ENCODE results near the gene FKBP10.

FKBP10 gene

DNA sequence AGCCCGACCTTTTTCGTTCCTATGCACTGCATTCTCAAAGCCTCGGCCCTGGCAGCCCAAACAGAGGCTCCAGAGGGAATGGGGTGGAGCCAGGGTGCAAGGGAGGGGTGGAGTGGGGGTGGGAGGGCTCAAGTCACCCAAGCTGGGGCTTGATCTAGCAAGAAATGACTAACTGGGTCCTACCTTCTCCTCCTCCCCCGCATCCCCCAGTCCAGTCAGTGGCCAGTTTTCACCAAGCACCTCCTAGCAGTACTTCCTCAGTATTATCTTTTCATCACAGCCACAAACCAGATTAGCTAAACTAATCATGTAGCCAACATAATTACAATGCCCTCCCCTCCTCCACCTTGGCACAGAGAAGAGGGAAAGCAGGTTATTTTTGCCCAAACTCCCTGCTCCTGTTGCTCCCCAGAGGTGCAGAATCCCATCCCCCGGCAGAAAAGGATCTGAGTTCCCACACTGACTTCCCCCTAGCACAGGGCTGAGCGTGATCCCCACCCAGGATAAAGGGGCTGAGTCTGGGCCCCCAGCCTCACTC, 28.5 kb upstream of the FKBP10 start:
- no peak for DNase-seq

DNA sequence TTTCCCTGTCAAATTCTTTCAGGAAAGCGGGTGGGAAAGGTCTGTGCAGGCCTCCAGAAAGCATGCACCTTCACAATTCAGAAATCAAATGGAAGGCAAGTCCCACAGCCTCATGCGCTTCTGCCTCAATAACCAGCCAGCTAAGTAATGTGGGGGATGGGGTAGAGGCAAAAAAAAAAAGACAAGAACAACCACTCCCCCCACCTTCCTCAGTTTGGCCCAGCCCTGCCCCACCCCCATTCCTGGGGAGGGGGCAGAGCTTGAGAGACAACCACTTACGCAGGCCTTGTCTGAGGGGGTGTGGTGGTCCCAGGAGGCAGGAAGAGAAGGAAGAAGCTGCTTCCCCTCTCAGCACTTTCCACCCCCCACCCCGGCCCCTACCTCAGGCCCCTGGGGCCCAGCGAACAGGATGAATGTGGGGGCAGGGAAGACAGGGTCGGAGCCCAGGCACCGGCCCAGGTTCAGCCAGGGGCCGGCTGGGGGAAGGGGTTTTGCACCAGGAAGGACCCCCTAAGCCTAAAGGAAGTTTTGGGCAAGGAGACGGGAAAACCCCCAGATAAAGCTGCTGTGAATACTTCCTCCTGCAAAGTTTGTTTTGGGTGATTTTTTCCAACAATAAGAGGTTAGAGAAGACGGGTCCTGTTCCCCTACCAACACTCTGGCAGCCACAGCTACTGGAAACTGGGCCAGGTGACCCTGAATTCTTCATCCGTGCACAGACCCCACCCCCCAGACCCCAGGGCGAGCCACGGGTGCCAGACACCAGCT, 27.5 kb upstream of the FKBP10 start:
- no peak for DNase-seq

DNA sequence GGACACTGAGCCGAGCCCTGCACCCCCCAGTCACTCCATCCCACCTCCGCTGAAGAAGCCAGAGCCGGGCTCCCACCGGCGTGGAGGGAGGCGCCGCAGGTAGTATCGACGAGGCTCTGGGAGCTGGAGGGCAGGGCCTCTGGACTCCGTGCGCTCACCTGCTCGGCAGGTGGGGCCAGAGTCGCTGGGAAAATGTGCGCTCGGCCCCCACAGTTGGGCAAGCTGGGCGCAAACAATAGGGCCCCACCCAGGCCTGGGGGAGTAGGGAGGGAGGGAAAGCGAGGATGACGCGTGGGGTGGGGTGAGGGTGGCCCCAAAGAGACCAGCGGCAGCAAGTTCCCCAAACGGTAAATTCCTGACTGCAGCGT, 27.0 kb upstream of the FKBP10 start:
- DNase-seq = no peak

DNA sequence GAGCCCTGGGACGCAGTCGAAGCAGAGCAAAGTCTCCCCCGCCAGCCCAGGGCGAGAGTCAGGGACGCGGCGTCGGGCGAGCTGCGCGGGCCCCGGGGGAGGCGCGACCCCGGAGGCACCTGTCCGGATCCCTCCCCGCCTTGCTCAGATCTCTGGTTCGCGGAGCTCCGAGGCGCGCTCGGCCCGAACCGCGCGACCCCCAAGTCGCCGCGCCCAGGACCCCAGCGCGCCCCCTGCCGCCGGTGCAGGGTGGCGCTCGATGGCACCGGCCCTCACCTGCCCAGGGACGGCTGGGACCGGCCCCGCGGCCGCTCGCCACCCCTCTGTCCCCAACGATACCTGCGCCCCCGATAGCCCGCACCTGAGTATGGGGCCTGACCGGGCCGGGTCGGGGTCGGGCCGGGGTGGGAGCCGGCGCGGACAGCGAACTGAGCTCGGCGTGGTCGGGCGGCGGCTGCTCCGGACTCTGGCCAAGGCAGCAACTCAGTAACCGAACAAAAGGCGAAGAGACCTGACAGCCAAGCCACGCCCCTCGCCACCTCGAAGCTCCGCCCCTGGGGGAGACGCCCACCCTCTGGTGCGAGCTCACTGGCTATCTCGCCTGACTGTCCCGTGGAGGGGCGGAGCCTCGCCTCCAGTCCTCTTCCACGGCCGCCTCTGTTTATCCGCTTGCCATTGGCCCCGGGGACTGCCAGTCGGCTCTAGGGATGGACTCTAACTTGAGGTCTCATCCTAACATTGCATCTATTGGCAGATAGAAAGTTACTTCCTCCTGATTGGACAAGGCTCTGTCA, 26.4 kb upstream of the FKBP10 start, which contains the start of gene JUP:
TSS of gene JUP (minus strand) at position 485 of the 794 bp plus-strand sequence. CDS start 14,857 bp downstream, outside the sequence.
- DNase-seq = peak; percentile 98

DNA sequence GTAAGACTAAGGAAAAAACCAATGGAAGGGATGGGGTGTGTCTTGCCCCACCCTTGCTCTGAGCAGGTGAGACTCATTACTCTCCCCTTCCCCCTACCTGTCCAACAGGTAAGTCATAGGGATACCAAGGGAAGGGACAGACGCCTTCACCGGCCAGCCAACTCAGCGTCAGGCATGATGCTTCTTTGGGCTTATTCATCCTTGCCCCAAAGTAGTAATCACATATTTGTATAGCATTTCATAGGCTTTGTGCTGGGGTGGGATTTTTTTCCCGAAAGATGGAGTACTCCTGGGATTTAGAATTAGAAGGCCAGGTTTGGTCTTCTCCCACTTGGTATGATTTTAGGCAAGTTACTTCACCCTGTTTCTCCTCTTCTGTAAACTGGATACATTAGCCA, 25.8 kb upstream of the FKBP10 start:
- no peak for DNase-seq

DNA sequence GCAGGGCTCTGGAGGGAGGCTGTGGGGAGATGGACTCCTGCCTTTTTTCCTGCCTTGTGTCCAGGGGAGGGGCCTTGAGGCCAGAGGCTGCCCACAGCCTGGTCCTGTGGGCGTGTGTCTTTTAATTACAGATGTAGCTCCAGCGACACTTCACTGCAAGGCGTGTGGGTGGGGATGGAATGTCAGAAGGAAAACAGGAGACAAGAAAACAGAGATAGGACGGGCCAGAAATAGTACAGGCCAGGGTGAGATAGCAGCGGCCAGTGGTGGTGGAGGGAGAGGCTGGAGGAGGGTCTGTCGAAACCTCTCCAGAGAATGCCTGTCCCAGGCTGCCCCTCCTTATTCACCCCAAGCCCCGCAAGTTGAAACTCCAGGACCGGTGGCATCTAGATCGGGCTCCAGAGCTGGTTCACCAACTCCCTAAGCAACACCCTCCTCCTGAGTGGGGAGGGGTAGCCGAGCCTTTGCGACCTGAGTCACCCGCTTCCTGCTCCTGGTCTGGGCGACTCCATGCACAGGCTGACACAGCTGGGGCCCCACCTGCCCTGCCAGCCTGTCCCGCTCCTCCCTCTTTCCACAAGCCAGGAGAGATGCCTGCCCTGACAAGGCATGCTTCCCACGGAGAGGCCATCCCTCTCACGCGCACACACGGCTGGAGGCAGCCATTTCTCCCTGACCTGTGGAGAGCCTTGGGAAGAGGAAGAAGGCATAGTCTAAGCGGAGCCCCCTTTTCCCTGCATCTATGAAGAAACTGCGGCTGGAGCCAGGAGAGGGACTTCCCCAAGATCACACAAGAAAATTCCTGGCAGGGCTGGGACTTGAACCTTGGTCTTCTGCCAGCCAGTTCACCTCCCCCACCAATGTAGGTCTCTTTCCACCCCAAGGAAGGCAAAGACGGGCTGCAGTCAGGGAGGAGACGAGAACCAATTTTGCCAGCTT, 19.7 kb upstream of the FKBP10 start:
- no peak for DNase-seq

DNA sequence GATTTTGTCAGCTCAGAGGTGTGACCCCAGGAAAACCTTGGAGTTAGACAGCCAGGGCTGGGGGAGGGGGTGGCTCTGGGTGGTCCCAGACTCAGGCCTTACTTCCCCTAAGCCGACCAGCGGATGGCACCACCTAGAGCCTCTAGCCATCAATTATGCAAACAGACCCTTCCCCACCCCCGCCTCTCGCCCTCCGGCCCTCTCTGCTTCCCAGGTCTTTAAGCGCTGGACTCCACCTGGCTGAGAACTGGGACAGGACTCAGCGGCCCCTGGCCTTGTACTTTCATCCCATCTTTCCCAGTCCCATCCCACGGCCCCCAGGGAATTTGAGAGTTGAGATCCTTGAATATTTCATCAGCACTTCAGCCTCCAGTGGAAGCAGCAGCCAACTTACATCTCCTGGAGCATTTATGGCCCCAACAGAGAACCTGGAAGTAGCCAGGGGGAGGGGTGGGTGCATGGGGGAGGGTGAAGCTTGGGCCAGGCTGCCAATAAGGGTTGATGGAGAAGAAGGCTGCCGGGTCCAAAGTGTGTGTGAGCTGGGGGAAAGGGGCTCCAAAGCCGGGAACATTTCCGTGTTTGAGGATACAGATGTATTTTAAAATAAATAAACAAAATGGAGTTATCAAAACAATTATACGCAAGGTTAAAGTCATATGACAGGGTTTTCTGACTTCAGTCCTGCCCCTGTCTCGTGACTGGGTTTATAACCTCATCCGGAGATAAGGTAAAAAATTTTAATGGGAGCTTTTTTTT, 18.8 kb upstream of the FKBP10 start:
- DNase-seq = peak; percentile 58

DNA sequence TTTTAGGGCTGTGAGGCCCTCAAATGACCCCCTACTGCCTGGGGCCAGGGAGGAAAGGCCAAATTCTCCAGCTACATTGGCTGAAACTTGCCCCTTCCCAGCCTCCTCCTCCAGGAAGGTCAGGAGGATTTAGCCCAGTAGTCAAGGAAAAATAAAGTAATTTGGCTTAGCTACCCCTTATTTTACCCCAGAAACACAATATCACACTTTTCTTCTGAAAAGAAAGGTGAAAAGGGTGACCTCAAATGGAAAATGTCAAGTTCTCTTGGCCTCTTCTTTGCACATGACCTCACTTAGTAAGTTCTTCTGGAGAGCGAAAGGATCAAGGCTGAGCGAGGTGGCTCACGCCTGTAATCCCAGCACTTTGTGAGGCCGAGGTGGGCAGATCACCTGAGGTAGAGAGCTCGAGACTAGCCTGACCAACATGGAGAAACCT, 18.2 kb upstream of the FKBP10 start:
- no peak for DNase-seq

DNA sequence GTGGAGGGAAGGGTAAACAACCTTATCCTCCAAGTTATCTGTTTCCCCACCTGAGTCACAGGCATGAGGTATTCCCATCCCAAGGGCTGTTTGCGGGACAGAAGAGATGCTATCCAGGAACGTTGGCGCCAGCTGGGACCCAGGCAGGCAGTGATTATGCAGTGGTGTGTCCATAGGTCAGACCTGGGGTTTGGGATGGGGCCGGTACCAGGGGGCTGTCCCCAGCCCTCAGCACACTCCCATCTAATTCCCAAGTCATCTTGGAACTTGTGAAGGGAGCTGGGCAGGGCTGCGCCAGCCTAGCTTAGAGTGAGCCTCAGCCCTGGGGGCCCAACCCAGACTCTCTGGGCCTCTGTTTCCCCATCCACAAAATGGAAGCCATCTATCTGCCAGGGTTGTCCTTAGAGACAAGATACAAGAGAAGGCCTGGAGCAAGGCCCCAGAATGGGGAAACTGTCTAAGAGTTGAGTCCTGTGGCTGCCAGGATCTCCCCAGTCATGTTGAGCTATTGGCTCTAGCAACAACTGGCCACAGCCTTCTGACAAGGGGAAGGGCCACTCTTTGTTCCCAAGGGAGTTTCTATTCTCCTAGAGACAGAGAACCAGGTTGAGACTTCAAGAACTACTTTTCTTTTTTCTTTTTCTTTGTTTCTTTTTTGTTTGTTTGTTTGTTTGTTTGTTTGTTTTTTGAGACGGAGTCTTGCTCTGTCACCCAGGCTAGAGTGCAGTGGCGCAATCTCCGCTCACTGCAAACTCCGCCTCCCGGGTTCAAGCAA, 16.5 kb upstream of the FKBP10 start:
- DNase-seq = no peak

DNA sequence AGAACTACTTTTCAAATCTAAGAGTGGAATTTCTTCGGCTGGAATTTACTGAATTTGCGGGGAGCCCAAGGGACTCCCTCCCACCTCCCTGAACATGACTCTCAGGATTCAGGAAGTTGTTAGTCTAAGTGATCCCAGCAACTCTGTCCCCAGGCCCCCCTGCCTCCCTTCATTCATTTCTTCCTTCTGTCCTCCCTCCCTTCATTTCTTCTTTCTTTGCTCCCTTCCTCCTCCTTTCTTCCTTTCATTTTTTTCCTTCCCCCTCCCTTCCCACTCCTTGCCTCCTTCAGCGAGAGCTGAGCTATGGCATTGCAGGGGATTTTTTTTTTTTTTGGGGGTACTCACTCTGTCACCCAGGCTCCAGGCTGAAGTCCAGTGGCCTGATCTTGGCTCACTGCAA, 15.4 kb upstream of the FKBP10 start:
- DNase-seq = no peak

DNA sequence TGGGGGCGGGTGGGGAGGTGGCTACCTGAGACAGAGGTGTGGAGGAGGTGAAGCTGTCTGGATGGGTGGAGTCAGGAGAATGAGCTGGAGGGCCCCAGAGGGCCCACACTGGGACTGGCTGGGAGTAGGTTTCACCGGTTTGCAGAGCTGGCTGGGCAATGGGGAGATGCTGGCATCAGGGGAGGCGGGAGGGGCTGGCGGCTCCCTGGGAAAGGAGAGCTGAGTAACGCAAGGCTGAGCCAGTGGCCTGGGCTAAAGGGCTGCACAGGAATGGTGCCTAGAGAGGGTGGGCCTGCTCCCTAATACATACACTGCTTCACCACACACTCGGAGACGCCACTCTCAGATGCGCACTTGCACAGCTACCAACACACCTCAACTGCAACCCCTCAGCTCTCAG, 13.4 kb upstream of the FKBP10 start:
- no peak for DNase-seq

DNA sequence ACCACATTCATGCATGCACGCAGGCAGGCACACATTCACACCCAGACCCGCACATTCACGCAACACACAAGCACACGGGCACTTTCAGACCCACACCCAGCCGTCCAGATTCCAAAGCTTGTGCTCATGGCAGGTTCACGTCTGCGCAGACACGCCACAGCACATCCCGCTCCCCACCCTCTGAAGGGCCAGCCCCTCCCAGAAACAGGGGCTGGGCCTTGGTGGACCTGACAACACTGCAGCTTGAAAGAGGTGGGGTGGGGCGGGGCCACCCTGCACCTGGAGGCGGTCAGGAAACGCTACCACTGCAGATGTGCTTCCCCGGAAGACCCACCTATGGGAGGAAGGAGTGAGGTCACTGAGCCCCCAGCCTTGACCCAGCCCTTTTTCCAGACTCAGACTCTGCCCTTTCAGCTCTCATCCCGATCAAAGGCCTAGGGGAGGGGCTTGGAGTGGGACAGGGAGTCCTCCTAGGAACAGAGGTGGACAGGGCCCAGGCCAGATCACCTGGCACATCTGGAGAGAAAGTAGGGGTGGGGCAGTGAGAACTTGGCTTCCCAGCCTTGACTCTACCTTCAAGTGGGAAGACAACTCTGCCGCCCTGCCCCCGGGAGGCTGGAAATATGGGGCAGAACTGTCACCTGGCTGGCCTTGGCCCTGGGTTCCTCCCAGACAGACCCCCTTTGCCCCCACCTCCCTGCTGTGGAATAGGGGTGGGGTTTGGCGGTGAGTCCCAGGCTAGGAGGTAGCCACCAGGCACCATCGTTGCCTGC, 12.0 kb upstream of the FKBP10 start:
- DNase-seq = peak; percentile 65

DNA sequence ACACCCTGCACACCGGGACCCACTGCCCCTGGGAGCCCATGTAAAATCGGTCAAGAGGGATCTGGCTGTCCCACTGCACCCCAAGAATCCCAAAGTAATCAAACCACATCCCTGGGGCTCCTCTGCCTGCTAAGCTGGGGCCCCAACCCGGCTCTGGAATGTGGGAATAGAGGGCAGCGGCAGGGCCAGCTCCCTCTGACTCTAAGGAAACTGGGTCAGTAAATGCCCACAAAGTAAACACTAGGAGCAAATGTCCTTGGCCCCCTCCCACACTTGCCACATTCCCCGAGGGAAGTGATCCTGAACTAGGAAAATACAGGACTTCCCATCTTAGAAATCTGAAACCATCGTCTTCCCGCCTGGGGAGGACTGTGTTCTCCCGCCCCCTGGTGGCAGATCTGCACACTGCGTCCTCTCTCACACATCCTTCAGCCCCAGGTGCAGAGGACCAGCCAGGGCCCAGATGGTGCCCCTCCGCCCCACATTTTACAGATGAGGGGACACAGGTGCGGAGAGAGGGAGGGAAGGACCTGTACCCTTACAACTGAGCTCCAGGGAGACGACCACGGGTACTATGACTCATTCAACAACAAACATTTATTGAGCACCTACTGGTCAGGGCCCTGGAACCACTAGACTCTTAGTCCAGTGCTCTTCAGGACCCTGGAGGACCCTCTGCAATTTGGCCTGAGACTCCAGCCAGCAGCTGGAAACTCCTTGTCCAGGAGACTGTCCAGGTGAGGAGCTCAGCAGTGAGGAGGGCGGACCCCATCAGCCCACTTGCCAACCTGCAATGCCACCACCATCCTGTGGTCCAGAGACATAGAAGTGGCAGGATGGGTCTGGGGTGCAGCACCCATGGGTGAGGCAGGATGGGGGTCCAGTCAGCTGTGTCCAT, 11.2 kb upstream of the FKBP10 start:
- peak; percentile 74 for DNase-seq

DNA sequence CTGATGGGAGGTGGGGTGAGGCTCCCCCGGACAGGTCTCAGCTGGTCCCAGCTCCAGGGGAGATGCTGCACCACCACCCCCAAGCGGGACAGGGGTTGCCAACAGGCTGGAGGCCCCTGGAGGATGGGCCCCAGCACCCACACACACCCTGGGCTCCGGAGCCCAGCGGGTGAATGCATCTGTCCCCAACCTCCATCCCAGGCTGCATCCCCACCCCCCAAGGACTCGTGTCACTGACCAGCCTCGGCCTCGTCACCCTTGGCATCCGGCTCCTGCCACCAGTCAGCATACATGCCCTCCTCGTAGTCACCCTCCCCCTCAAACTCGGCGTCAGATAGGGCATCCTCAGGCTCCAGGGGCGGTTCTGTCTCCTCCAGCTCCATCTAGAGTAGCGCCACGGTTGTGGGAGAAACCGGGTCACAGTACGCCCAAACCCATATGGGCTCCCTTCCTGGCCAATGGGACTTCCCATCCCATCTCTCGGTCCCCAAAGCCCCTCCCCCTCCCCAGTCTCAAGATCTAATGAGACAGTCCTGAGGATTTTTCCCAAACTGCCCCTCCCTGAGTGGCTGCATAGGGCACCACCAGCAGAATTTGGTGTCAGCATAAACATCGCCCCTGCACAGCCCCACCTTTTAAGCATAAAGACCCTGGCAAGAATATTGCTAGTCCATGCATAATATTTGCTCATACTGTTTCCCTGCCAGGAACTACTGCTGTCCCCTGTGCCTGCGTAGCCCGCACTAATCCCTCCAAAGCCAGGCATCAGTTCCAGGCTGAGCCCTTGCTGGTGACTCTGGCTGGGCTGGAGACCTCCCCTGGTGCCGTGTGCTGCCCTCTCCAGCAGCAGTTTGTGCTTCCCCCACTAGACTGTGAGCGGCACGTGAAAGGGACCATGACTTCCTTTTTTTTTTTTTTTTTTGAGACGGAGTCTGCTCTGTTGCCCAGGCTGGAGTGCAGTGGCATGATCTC, 9.5 kb upstream of the FKBP10 start:
- no peak for DNase-seq

DNA sequence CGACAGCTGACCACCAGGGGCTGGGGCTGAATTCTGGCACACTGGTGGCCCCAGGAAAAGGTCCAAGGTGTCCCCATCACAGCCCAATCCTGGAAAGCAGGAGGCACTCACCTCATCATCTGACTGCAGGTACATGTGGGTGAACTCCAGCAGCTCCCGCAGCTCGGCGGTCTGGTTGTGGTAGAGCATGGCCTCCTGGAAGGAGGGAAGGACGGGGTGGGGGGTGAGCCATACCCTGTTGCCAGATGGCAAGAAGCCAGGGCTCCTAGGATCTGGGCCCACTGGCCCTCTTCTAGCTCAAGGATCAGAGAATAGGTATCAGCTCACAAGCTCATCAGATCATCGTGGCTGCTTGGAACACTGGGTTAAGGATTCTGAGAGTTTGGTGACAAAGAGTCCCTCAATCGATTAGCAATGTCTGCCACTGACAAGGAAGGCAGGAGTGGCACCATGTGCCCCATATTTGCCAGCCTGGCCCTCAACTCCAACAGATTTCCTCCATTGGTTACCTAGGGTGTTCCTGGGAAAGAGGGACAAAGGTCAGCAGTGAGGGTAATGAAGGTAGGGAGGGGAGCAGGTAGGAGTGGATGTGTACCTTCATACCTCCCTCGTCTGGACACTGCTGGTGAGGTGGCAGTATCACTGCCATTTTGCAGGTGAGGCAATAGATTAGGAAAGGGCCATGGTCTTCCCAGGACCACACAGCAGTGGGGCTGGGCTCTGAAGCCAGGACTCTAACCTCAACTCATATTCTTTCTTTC, 5.9 kb upstream of the FKBP10 start:
- no peak for DNase-seq

DNA sequence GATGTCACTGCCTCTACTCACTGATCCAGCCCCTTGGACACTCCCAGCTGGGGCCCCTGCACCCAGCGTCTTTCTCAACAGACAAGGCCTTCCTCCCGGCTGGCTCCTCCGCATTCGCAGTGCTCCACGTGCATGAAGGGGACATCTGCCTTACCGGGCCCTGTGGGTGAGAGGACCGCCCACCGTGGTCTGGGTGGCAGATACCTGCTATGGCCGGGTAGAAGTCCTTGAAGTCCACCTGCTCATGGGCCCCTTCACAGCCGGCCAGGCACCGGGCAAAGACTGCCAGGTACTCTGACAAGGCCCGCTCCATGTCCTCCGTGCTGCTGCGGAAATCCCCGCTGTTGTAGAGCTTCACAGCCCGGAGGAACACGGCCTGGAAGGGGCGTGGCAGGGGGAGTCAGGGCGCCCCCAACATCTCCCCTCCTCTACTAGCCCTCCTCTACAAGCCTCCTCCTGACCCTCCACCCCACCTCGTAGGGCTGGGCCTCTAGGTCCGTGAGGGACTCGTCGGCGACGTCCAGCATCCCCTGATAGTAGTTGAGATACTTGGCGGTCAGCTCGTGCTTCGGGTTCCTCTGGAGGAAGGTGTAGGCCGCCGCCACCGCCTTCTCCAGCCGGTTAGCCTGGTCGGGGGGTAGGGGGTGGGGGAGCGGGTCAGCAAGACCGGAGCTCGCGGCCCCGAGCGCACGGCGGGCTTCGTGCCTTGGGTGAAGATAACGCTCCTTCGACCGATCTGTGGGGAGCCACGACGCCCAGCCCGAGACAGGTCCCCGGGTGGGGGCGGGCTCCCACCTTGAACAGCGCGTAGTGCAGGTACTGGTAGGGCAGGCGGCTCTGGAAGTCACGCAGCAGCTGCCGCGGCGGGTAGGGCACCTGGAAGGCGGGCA, 1.9 kb upstream of the FKBP10 start:
- DNase-seq = no peak
